Superior temporal gyrus (tissue), 1 donor: ENCODE measurements around the gene AGR3.

ENCODE experiments used
- DNase-seq: peaks from one replicate; pipeline ENCODE4 v3.0.0-alpha.2; 2016; ENCODE audit errors: extremely low spot score

AGR3 gene

DNA sequence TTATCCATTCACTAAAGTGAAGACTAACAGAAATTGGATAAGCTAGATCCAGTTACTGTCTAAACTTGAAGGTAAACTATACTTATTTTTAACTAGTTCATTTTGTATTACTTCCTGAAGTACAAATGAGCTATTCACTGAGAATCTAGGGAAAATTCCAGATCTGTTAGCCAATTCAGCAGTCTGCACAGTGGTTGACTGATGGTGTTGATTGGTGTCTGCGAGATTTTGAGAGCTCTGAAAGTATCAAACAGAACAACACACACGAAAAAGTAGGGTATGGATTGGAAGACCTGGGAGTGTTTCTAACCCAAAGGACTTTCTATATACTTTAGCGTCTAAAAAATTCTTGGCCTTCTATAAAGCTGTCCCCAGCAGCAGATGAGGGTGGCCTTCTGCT lies 43.4 kb downstream of the AGR3 start:
- no peak for DNase-seq

DNA sequence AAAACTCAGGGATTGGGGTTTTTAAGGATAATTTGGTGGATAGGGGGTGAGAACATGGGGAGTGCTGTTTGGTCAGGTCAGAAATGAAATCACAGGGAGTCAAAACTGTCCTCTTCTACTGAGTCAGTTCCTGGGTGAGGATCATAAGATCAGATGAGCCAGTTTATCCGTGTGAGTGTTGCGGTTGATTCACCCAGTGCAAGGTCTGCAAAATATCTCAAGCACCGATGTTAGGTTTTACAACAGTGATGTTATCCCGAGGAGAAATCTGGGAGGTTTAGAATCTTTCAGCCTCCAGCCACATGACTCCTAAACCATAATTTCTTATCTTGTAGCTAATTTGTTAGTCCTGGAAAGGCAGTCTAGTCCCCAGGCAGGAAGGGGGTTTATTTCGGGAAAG lies 45.3 kb downstream of the AGR3 start:
- DNase-seq: no peak

DNA sequence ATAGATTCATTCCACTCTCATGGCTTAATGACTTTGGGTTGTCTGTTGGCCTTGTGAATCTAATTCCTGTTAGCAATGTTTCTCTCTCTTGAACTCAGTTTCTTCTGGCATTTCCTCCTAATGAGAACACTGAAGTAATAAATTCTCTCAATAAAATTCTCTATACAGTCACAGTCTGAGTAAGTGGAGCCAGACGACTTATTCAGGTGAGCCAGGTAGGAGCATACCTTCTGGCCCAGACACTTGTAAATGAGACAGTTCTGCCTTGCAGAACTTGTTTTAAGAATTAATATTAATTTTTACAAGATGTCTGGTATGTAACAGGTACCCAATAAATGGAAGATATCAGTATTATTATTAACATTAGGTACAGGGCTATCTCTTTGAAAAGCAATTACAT lies 48.4 kb downstream of the AGR3 start:
- DNase-seq: no peak

DNA sequence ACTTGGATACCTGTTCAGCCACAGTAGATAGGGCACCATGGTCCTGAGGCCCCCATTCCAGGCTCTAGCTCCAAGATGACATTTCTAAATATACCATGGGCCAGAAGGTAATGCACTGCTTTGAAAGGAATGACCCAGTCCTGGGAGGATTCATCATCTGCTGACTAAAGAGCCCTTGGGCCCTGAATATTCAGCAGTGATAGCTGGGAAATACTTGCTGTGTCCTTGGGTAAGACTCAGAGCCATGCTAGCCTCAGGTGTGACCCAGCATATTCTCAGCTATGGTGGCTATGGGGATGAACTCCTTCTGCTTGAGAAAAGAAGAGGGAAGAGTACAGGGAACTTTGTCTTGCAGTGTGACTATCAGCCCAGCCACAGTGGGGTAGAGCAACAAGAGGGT lies 55.7 kb downstream of the AGR3 start:
- no peak for DNase-seq

DNA sequence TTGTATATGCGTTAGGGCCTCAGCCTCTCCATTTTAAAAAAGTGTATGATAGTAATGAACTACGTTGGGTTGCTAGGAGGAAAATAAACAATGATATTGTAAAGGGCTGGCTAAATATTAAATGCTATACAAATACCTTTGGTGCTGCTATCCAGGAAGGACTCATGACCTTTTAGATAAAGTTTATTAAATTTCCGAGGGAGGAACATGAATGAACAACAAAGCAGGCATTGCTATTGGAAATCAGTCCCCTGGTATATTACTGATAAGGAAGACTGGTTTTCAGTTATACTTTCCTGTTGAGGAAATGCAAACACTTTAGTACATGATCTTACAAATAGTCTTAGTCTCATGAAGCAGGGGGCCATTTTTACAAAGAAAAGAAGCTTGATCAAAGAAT lies 59.8 kb downstream of the AGR3 start:
- no peak for DNase-seq

DNA sequence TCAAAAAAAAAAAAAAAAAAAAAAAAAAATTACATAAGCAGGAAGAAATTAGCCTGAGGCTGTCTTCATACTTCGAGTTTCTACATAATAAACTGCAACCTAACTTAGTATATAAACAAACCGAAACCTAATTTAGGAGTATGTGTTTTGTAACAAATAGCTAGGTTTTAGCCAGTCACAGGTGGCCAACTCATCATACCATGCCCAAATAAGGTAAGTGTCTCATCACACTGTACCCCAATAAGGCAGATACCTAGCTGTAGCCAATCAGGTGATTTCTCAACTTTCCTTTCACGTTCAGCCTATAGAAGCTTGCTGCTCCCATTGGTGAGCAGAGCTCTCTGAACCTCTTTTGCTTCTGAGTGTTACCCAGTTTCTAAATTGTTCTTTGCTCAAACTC lies 63.1 kb downstream of the AGR3 start:
- no peak for DNase-seq

DNA sequence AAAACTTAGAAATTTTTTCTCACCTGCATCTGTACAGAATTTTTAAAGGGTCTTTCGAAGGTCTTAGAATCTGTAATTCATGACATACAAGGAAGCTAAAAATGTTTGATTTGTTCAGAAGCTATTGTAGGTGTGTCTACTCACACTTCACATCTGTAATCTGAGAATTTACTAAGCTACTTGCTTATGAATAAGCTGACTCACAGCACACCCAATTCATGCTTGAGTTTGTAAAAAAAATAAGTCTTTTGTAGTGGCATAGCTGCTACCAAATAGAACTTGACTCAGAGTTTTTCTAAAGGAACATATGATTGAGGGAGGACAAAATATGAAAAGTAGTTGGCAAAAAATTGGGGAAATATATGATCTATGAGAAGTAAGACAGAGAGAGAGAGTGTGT lies 64.2 kb downstream of the AGR3 start:
- DNase-seq: no peak

DNA sequence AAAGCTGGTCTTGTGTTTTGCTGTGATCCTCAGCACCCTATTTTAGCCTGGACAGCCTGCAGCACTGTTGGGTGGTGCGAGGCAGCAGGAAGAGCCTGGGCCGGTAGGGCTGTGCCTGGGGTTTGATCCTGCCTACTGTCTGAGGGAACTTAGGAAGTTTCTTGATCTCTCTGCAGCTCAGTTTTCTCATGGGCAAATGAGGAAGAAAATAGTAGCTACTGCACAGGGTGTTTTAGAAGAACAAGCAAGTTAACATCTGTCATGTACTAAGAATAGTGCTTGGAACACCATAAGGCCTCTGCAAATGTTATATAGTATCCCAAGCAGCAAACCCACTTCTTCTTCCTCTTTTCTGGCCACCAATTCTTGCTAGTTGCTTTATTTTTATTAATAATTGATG lies 65.0 kb downstream of the AGR3 start:
- DNase-seq: peak; percentile 63

DNA sequence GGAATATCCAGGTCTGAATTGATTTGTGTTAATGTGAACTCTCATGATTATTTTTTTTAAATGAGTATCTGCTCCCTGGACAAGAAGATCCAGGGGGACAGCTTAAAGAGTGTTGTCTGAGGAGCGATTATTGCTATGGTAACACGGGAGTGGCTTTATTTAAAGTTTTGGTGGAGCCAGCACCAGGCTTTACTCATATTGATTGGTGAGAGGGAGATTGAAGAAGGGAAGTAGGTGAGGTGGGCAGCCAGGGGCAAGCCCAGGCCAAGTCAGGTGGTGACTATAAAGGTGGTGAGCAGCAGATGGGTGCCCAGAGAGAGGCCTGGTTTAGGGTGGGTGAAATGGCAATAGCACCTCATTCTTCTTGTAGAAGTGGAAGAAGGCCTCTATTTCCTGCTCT lies 66.8 kb downstream of the AGR3 start:
- no peak for DNase-seq

DNA sequence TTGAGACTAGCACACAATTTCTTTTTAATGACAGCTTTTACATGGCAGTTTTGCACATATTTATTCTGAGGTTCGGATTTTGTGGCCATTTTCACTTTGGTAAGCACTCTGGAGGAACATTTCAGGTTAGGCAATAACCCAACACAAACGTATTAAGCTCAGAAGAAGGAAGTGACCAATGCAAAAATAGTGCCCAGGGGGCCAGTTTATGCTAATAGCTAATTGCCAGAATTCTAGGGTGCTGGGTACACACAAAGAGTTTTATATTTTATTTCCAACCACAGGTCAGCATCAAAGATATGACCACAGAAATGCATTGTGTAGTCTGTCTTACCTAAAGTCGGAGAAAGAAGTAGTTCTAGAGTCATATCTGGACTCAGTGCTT lies 68.6 kb downstream of the AGR3 start:
- DNase-seq: no peak

DNA sequence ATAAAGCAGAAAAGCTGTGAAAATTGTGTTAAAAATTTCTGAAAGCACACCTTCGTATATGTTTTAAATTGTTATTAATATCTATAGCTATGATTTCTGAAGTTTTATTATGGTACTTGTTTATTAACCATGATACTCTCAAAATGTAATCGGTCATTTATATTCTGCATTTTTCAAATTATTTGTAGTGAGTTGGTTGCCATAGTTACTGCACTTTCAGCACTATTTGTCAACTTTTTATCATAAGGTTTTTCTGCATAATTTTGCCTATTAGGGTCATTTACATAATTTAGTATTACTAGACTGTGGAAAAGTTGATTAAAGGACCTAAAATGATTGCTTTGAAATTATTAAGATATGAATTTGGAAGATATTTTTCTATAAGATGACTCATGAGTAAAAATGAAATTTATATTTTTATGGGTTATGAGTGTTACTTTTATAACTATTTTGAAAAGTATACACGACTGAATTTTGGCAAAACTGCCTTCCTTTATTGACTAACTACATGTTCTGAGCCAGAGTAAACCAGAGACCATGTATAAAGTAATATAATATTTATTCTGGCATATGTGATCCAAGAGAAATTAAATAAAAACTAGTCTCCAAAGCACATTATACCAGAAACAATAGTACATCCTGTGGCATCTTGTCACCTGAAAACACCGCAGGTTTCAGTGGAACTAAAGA lies 69.1 kb downstream of the AGR3 start:
- no peak for DNase-seq

DNA sequence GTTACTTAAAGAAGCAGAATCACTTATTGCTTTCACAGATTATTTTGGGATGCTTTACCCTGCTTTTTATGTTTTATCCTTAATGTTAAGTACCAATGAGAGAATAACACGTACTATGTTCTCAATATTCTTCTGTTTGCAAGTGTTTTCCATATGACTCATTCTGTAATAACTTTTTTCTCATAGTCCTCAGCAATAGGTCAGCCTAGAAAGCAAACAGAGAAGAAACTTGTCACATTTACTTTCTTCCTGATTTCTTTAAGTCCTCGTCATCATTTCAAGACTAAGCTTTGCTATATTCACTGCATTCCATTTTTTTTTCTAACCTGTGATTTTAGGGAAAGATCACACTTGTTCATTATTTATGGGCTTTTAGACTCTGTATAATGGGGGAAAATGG lies 70.2 kb downstream of the AGR3 start:
- DNase-seq: no peak

DNA sequence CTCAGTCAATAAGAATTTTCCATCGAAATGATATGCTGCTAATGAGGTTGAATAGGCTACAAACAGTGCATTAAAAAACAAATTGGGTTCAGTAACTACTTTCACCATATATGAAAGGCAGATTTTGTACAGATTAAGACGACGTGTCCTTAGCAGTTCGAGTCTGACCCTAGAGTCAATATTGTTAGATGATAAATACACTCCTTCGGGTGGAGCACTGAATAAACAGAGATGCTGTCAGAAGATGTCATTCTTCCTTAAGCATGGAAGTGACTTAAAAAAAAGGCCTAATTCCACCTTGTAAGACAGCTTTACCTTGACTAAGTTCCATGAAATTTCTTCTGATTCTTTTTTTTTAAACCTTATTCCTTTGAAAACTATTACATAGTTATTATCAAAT lies 71.2 kb downstream of the AGR3 start:
- DNase-seq: no peak

DNA sequence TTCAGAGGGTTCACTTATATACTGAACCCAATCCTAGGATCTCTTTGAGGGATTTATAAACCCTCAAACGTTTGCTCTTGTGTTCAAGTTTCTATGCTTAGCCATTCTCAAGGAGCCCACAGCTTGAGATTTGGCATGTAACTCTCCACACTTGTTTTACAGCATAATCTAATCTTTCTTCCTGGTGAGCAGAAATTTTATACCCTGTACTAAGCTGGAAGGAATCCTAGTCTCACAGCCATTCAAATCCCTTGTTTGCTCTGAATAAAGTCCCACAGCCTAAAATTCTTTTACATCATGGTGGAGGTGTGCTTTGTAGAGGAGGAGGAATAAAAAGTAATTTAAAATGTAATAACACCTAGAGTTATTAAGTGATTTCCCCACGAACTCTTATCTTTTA lies 71.7 kb downstream of the AGR3 start:
- peak; percentile 4 for DNase-seq
